ENCODE data around the gene VAMP8.
A peak's percentile ranks its signal among the peaks of the same experiment; 100 is the strongest.
"Not testable (repeated sequence)": the region's sequence is repeated elsewhere in the genome, so short reads cannot be mapped to it uniquely, and the experiment has no call there.

Gene VAMP8

DNA sequence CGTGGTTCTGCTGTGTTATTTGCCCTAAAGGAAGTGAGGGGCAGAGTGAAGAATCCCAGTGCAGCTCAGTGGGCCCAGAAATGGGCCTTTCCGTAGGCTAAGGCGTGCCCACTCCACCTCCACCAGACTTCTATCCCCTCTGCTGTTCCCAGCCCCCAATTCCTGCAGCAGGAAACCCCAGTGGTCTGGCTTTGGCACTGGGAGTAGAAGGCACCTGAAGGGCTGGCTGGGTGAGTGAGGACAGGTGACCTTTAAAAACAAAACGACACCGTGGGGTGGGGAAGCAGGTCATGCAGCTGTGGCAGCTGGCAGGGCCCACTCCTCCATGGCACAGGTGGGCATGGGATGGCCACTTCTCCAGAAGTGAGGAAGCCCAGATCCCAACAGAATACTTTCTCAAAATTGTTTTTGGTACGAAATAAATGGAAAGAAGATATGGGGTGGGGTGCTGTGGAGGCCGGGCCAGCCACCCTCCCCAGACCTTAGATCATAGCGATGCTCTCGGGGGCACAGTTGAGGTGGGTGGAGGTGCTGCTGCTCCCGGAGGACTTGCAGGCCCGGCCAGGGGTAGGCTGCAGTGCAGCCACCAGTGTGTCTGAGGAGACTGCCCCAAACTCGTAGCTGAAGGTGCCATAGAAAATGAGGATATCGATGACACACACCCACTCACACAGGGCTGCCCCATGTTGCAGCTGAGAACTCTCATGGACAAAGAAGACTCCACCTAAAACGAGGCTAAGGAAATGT is 21.4 kb downstream of the VAMP8 start:
- no peak overlapping the region for H3K9ac ChIP-seq (ENCODE audit: low read length)
- peaks cover 7% of the 10 kb centered on the region for H3K36me3 ChIP-seq (ENCODE audit: control insufficient read depth, insufficient read depth, low read length)
- no peak overlapping the region for H3K27ac ChIP-seq (ENCODE audit: low read depth, low read length)
- no peaks in the 10 kb centered on the region for H3K27me3 ChIP-seq (ENCODE audit: control insufficient read depth, insufficient read depth, low read length)
- no peak overlapping the region for H3K4me3 ChIP-seq (ENCODE audit: low read length)
- H3K4me1 ChIP-seq (ENCODE audit: control insufficient read depth, insufficient read depth, low read length): peaks cover 19% of the 10 kb centered on the region

DNA sequence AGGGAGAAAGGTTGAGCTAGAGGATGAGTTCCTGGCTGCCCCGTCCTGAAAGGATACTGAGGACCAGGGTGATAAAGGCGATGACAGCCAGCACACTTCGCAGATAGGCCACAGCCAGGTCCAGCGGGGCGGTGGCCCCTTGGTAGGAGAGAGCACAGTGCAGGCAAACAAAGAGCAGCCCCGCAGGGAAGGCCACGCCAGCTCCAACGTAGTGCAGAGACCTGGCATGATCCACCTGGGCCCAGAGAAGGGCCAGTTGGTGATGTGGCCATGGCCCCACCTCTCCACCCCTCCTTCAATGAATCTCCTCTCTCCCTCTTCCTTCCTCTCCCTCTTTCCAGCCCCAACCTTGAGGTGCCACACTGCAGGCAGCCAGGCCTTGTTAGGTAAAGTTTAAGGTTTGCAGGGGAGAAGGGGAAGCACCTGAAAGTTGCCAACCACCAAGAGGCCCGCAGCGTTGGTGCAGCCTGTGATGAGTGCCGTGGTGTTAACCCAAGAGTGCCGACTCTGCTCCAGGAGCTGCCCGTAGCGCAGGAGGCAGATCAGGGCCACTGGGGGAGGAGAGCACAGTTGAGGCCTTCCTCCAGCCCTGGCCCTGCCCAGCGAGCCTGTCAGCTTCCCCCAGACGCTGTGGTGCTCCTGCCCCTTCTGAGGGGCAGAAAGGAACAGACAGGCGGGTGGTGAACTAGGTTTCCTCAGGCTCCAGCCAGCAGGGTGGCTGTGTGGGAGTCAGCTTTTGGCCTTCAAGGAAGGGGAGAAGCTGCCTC is 22.3 kb downstream of the VAMP8 start:
- H3K27me3 ChIP-seq (ENCODE audit: control insufficient read depth, insufficient read depth, low read length): no peaks in the 10 kb centered on the region
- peaks cover 21% of the 10 kb centered on the region for H3K4me1 ChIP-seq (ENCODE audit: control insufficient read depth, insufficient read depth, low read length)
- H3K9ac ChIP-seq (ENCODE audit: low read length): no peak overlapping the region
- H3K36me3 ChIP-seq (ENCODE audit: control insufficient read depth, insufficient read depth, low read length): peaks cover 7% of the 10 kb centered on the region
- no peak overlapping the region for H3K27ac ChIP-seq (ENCODE audit: low read depth, low read length)
- no peak overlapping the region for H3K4me3 ChIP-seq (ENCODE audit: low read length)

DNA sequence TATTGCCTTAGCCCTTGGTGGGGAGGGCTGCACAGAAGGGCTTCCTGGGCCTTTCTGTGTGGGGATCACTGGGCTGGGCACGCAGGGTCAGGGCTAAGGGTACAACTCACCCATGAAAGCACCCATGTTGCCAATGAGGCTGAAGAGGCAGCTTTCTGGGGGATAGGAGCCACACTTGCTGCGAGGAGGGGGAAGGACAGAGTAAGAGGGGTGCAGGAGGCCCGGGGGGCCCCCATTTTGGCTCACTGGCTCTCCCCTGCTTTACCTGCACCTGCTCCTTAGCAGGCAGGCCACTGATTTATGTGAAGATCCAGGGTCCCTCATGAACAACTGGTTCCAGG is 22.8 kb downstream of the VAMP8 start:
- Histone ChIP-seq H3K9ac (ENCODE audit: low read length) (no peak overlapping the region), H3K27me3 (ENCODE audit: control insufficient read depth, insufficient read depth, low read length) (no peaks in the 10 kb centered on the region), H3K36me3 (ENCODE audit: control insufficient read depth, insufficient read depth, low read length) (peaks cover 7% of the 10 kb centered on the region), H3K27ac (ENCODE audit: low read depth, low read length) (no peak overlapping the region), H3K4me3 (ENCODE audit: low read length) (no peak overlapping the region), H3K4me1 (ENCODE audit: control insufficient read depth, insufficient read depth, low read length) (peaks cover 18% of the 10 kb centered on the region)

DNA sequence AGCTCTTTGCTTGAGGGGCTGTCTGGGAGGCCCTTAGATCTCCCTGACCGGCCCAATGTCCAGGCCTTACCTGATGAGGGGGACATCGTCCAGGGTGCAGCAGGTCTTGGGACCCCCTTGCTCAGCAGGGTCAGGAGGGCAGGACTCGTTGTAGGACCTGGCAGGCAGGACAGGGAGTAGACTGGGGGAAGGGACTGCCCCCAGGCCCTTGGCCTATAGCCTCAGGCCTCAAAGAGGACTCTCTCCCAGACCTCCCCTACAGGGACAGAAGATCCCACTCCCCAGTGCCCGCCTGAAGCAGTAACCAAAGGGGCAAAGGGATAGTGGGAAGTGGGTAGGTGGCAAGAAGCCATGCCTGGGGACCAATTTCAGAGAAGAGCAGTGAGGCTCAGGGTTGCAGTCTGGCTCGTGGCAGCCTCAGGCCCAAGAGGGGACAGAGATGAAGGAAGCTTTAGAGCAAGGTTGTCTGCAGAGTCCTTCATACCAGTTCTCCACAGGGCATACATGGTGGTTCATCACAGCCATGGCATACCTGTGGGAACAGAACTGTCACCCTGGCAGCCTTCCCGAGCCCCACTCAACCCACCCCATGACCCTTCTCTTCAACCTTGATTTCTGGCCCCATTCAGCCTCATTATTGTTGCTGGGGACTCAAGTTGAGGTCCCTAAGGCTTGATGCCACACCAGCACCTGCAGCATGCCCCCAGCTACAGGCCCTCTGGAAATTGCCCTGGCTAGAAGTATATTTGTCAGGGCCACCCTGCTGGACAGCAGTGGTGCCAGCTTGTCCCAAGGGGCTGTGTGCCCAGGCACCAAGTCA is 23.8 kb downstream of the VAMP8 start:
- Histone ChIP-seq H3K27me3 (ENCODE audit: control insufficient read depth, insufficient read depth, low read length) (no peaks in the 10 kb centered on the region), H3K4me3 (ENCODE audit: low read length) (peak overlapping the region; percentile 61), H3K27ac (ENCODE audit: low read depth, low read length) (peak overlapping the region; percentile 86), H3K4me1 (ENCODE audit: control insufficient read depth, insufficient read depth, low read length) (peaks cover 19% of the 10 kb centered on the region), H3K9ac (ENCODE audit: low read length) (peak overlapping the region; percentile 19), H3K36me3 (ENCODE audit: control insufficient read depth, insufficient read depth, low read length) (peaks cover 7% of the 10 kb centered on the region)

DNA sequence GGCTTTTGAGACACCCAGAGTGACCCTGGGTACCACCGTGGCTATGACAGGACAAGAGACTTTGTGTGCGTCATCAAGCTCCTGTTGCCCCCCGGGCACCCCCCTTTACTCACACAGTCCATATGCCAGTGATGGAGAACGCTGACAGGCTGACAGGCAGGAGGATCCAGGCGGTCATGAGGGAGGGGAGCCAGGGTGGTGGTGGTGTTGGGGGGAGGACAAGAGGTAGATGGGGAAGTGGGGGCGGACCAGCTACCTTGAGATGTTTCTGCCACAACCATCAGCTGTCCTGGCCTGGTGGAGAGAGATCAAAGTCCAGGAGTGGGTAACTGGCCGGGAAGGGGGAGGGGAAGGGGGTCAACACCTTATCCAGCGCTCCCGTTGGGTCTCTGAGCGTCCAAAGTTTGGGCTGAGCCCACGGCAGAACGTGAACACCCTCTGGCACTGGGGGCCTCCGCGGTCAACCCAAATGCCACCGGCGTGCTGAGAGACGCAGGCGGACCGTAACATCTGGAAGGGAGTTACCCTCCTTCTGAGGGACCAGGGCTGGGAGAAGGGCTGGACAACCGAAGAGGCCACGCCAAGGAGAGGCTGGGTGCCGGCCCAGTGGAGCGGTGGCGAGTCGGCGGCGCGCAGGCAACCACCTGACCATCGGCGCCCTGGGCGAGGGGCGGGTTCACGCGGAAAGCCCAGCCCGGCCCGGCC is 24.5 kb downstream of the VAMP8 start:
- H3K36me3 ChIP-seq (ENCODE audit: control insufficient read depth, insufficient read depth, low read length): peaks cover 7% of the 10 kb centered on the region
- no peaks in the 10 kb centered on the region for H3K27me3 ChIP-seq (ENCODE audit: control insufficient read depth, insufficient read depth, low read length)
- H3K27ac ChIP-seq (ENCODE audit: low read depth, low read length): peak overlapping the region; percentile 86
- peak overlapping the region; percentile 19 for H3K9ac ChIP-seq (ENCODE audit: low read length)
- peak overlapping the region; percentile 61 for H3K4me3 ChIP-seq (ENCODE audit: low read length)
- peaks cover 11% of the 10 kb centered on the region for H3K4me1 ChIP-seq (ENCODE audit: control insufficient read depth, insufficient read depth, low read length)

DNA sequence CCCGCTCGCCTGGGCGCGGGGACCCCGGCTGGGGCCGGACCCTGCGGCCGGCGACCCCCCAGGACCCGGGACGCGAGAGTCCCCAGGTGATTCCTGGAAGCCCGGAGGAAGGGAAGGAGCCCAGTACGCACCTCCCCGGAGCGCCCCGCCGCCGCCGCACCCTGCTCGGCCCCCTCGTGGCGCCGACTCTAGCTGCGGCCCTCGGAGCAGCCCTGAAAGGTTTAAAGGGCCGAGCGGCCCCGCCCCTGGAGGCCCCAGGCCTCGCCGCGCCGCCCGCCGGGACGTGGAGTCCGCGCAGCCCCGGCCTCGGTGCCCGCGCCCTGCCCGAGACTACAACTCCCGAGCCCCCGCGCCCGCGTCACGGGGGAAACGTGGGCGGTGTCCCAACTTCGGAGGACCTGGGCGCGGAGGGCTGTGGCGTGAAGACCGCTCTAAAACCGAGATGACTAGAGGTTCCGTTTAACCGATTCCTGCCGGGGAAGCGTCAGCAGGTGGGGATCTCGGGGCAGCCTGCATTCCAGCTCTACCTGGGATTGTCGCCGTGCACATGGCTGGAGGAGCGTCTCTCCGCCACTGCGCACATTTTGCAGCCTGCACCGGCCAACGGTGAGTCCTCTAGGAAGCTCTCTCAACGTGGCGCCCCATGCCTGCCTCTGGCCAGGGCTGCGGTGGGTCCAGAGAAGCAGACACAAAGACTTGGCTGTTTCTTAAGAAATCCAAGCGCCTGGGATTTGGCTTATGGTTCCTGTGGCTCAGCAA is 25.3 kb downstream of the VAMP8 start, which contains the start of gene TMEM150A:
Gene TMEM150A (minus strand): TSS at position 223 of the 759 bp plus-strand sequence. CDS start 750 bp downstream, outside the sequence.
- Histone ChIP-seq H3K4me1 (ENCODE audit: control insufficient read depth, insufficient read depth, low read length) (peaks cover 11% of the 10 kb centered on the region), H3K4me3 (ENCODE audit: low read length) (peak within 1 kb of the TSS; percentile 97), H3K27ac (ENCODE audit: low read depth, low read length) (peak within 1 kb of the TSS; percentile 86), H3K27me3 (ENCODE audit: control insufficient read depth, insufficient read depth, low read length) (no peaks in the 10 kb centered on the region), H3K36me3 (ENCODE audit: control insufficient read depth, insufficient read depth, low read length) (peaks cover 7% of the 10 kb centered on the region), H3K9ac (ENCODE audit: low read length) (peak within 1 kb of the TSS; percentile 75)

DNA sequence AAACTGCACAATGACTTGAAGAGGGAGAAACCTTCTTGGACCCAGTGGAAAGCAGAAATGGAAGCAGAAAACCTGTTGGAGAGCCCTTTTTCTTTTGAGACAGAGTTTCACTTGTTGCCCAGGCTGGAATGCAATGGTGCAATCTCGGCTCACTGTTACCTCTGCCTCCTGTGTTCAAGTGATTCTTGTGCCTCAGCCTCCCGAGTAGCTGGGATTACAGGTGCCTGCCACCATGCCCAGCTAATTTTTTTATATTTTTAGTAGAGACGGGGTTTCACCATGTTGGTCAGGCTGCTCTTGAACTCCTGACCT is 26.7 kb downstream of the VAMP8 start:
- H3K27me3 ChIP-seq (ENCODE audit: control insufficient read depth, insufficient read depth, low read length); H3K9ac ChIP-seq (ENCODE audit: low read length); H3K36me3 ChIP-seq (ENCODE audit: control insufficient read depth, insufficient read depth, low read length); H3K27ac ChIP-seq (ENCODE audit: low read depth, low read length): not testable (repeated sequence)
- peak overlapping the region; percentile 17 for H3K4me3 ChIP-seq (ENCODE audit: low read length)
- peaks cover 11% of the 10 kb centered on the region for H3K4me1 ChIP-seq (ENCODE audit: control insufficient read depth, insufficient read depth, low read length)

DNA sequence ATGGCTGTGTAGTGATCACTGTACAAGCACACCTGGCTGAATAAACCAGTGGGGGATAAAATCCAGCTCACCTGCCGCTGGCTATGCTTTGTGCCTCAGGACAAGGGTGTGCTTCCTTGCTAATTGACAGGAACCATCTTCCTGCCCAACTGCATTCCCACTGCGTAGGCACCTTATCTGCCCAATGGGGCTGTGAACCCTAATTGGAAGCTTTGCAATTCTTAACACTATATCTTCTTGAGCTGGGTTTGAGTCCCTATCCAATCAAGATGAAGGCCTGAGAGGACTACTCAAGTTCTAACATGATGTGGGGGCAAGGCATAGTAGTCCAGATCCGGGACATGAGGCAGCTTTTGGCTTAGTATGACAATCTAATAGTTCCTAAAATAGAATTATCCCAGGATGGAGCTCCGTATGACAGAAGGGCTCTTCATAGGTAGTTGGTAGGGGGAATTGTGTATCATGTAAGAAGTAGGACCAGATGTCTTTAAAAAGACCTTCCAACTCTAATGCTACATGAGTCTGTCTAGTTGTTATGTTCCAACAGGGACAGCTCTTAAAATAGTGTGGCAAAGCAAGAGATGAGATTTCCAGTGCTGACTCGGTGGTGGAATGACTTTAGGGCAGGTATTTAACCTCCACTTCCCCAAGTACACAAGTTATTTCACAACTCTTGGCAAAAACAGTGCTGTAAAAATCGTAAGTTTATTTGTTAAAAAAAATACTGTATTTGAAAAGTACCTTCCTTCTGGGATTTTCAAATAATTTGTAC is 27.4 kb downstream of the VAMP8 start:
- peaks cover 11% of the 10 kb centered on the region for H3K4me1 ChIP-seq (ENCODE audit: control insufficient read depth, insufficient read depth, low read length)
- H3K27ac ChIP-seq (ENCODE audit: low read depth, low read length): no peak overlapping the region
- H3K27me3 ChIP-seq (ENCODE audit: control insufficient read depth, insufficient read depth, low read length): no peaks in the 10 kb centered on the region
- H3K9ac ChIP-seq (ENCODE audit: low read length): no peak overlapping the region
- H3K4me3 ChIP-seq (ENCODE audit: low read length): peak overlapping the region; percentile 19
- H3K36me3 ChIP-seq (ENCODE audit: control insufficient read depth, insufficient read depth, low read length): peaks cover 7% of the 10 kb centered on the region

DNA sequence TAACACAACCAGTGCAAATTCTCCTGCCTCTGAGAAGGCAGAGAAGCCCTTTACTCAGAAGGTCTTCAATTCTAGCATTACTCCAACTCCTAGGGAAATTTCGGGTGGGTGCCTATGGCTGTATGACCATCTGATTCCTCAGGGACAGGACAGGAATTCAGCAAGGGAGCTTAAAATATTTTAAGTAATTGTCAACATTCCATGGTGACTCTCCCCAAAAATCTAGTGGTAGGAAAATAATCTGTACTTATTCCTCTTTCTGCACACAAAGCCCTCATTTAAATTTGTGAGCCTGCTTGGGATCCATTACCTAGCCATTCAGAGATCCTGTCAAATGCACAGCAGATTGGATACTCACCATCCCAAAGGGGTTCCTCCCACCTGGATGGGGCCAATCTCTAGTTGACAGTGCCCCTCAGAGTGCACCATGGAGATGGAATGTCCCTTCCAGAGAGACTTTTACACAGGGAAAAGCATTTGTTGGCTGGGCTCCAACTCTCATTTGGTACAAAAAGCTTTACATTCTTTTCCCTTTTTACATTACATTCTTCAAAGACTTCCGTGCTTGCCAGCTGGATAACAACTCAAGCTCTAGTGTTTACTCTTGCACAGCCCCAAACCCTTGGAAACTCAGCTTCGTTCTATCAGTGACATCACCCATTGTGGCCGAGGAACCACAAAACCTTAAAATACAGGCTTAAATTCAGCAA is 28.2 kb downstream of the VAMP8 start:
- peaks cover 14% of the 10 kb centered on the region for H3K4me1 ChIP-seq (ENCODE audit: control insufficient read depth, insufficient read depth, low read length)
- no peaks in the 10 kb centered on the region for H3K27me3 ChIP-seq (ENCODE audit: control insufficient read depth, insufficient read depth, low read length)
- H3K9ac ChIP-seq (ENCODE audit: low read length): no peak overlapping the region
- no peak overlapping the region for H3K27ac ChIP-seq (ENCODE audit: low read depth, low read length)
- H3K4me3 ChIP-seq (ENCODE audit: low read length): no peak overlapping the region
- H3K36me3 ChIP-seq (ENCODE audit: control insufficient read depth, insufficient read depth, low read length): peaks cover 7% of the 10 kb centered on the region

DNA sequence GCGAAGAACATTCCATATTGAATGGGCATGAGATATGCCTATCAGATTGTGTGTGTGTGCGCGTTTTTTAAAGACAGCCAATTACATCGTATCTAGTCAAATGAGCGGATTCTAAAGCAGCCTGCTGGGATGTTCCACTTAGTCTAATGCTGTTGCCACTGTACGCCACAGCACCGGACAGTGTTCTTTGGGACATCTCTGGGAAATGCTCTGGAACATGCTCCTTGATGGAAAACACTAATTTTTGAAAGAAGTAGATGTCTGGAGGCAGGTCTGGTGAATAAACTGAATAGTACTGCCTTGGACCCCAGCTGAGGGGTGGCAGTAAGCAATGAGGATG is 28.7 kb downstream of the VAMP8 start:
- Histone ChIP-seq H3K27me3 (ENCODE audit: control insufficient read depth, insufficient read depth, low read length) (no peaks in the 10 kb centered on the region), H3K9ac (ENCODE audit: low read length) (no peak overlapping the region), H3K36me3 (ENCODE audit: control insufficient read depth, insufficient read depth, low read length) (peaks cover 7% of the 10 kb centered on the region), H3K4me1 (ENCODE audit: control insufficient read depth, insufficient read depth, low read length) (peaks cover 16% of the 10 kb centered on the region), H3K4me3 (ENCODE audit: low read length) (no peak overlapping the region), H3K27ac (ENCODE audit: low read depth, low read length) (no peak overlapping the region)
